HEK293T (cell line): ENCODE measurements around the gene PSIP1.

Source experiments
- ARNT ChIP-seq: fragments of 450-650 bp; IDR thresholded peaks from 2 replicates; pipeline ENCODE4 v1.6.1; 2017; ENCODE audit warnings: mild to moderate bottlenecking
- BHLHE40 ChIP-seq: fragments of 450-650 bp; IDR thresholded peaks from 2 replicates; pipeline ENCODE4 v1.6.1; 2016; ENCODE audit warnings: mild to moderate bottlenecking, moderate library complexity, borderline replicate concordance
- ELF4 ChIP-seq: fragments of 450-650 bp; IDR thresholded peaks from 2 replicates; pipeline ENCODE4 v1.6.1; 2017; ENCODE audit warnings: antibody characterized with exemption
- FOXK2 ChIP-seq: fragments of 450-650 bp; IDR thresholded peaks from 2 replicates; pipeline ENCODE4 v1.6.1; 2016; ENCODE audit warnings: mild to moderate bottlenecking
- FOXM1 ChIP-seq: fragments of 450-650 bp; IDR thresholded peaks from 2 replicates; pipeline ENCODE4 v1.6.1; 2017; ENCODE audit warnings: mild to moderate bottlenecking, borderline replicate concordance
- L3MBTL2 ChIP-seq: fragments of 450-650 bp; conservative IDR thresholded peaks from 2 replicates; pipeline ENCODE4 v1.6.1; 2016; ENCODE audit warnings: mild to moderate bottlenecking
- SP1 ChIP-seq: fragments of 450-650 bp; IDR thresholded peaks from 2 replicates; pipeline ENCODE4 v1.6.1; 2017
- SUZ12 ChIP-seq: fragments of 450-650 bp; IDR thresholded peaks from 2 replicates; pipeline ENCODE4 v1.6.1; 2016; ENCODE audit warnings: mild to moderate bottlenecking
- TARDBP ChIP-seq: fragments of 450-650 bp; IDR thresholded peaks from 2 replicates; pipeline ENCODE4 v1.6.1; 2016
- ZNF384 ChIP-seq: fragments of 450-650 bp; IDR thresholded peaks from 2 replicates; pipeline ENCODE4 v1.6.1; 2016

DNA sequence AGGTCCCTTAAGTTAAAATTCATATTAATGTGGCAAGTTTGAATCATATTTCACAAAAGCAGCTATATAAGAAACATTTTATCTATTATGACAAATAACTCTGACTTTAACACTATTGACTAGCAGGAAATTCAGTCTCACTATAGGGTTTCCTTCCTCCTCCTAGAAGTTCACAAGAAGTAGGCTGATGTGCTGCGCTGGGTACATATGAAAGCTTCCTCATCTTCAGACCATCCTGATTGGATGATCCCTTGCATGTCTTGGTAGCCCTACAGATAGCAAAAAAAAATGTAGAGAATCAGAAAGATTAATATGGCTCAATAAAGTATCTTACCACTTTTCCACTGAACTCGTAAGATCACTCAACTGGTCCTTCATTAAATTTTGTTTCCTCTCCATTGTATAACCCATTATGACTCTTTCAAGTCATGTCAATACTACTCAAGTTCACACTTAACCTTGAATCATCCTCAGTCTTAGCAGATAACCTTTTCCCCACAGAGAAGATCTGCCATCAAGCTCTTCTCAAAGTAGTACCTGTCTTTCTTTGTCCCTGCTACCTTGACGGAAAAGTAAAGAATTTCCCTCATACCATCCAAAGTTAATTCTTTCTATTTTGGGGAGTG is 11.5 kb upstream of the PSIP1 start:
- TF ChIP-seq ELF4 (no peak), SP1 (no peak), L3MBTL2 (no peak), ZNF384 (no peak), FOXK2 (no peak), TARDBP (no peak), BHLHE40 (no peak), SUZ12 (no peak), ARNT (no peak), FOXM1 (no peak)
